Effector CD8-positive, alpha-beta T cell (primary cell): ENCODE results near the gene MTX1.
"Not testable (repeated sequence)": the region's sequence is repeated elsewhere in the genome, so short reads cannot be mapped to it uniquely, and the experiment has no call there.

Experiments
- DNase-seq: peaks from one replicate; lab custom pipeline; 2025; lab: John Stamatoyannopoulos, UW

Gene MTX1

GRCh38 chr1:155188268-155188667 is 20.2 kb upstream of the MTX1 start:
- no peak for DNase-seq

- not testable (repeated sequence) for DNase-seq
These were observed 18.6 kb upstream of the MTX1 start for GRCh38 chr1:155189926-155190325.

- DNase-seq: no peak
These were observed 16.6 kb upstream of the MTX1 start for GRCh38 chr1:155191904-155192303.

- DNase-seq: no peak
These were observed 15.9 kb upstream of the MTX1 start for GRCh38 chr1:155192346-155193274.

- DNase-seq: peak; percentile 44
These were observed 15.1 kb upstream of the MTX1 start for GRCh38 chr1:155193275-155193990.

GRCh38 chr1:155193991-155194240 is 14.6 kb upstream of the MTX1 start:
- not testable (repeated sequence) for DNase-seq

- no peak for DNase-seq
These were observed 13.0 kb upstream of the MTX1 start for GRCh38 chr1:155195201-155196102.

- no peak for DNase-seq
These were observed 12.2 kb upstream of the MTX1 start for GRCh38 chr1:155196103-155196892.

GRCh38 chr1:155196893-155197638 is 11.4 kb upstream of the MTX1 start:
- no peak for DNase-seq

- DNase-seq: no peak
These were observed 10.5 kb upstream of the MTX1 start for GRCh38 chr1:155197901-155198546.

GRCh38 chr1:155198547-155198906 is 10.0 kb upstream of the MTX1 start:
- DNase-seq: no peak

GRCh38 chr1:155199792-155200191 is 8.7 kb upstream of the MTX1 start:
- DNase-seq: no peak

- no peak for DNase-seq
These were observed 7.6 kb upstream of the MTX1 start for GRCh38 chr1:155200920-155201319.

- no peak for DNase-seq
These were observed 6.3 kb upstream of the MTX1 start for GRCh38 chr1:155202198-155202597.

- DNase-seq: no peak
These were observed 5.6 kb upstream of the MTX1 start for GRCh38 chr1:155202731-155203515.

GRCh38 chr1:155205035-155205434 is 3.5 kb upstream of the MTX1 start:
- no peak for DNase-seq

GRCh38 chr1:155205969-155206593 is 2.4 kb upstream of the MTX1 start:
- DNase-seq: no peak

- DNase-seq: peak; percentile 85
These were observed 1.3 kb upstream of the MTX1 start for GRCh38 chr1:155206891-155207805.
